Measurements from ENCODE around the gene ISG20. TPM values are rescaled to one million over a fixed set of nuclear protein-coding genes. Genes with fewer than 3 reads are reported as not detected.

Gene ISG20
- total RNA-seq, 6 experiments from 2014 or later = 6.3 to 19.4 (median 11.9) TPM

GRCh38 chr15:88604381-88605188 lies 34.2 kb upstream of the ISG20 start:
- intact Hi-C loops (cut with DNase I) = no loop called here
- DNase-seq = no peak
- Histone ChIP-seq H3K27ac (no peak overlapping the region), H3K4me3 (no peak overlapping the region), H3K27me3 (peaks cover 0 to 27% of the 10 kb centered on the region in 2 donors), H3K36me3 (no peaks in the 10 kb centered on the region), H3K9me3 (no peaks in the 10 kb centered on the region), H3K4me1 (no peaks in the 10 kb centered on the region)
- ATAC-seq = no peak
- no peak for TF ChIP-seq CTCF (IDR thresholded peaks at IDR 0.05)
- no peak for TF ChIP-seq POLR2A (IDR thresholded peaks at IDR 0.05)
- WGBS (ENCODE audit: insufficient coverage, low coverage, low lambda C conversion rate, missing lambda C conversion rate) = 5% methylated on average over 13 of the region's 46 CpGs

DNA sequence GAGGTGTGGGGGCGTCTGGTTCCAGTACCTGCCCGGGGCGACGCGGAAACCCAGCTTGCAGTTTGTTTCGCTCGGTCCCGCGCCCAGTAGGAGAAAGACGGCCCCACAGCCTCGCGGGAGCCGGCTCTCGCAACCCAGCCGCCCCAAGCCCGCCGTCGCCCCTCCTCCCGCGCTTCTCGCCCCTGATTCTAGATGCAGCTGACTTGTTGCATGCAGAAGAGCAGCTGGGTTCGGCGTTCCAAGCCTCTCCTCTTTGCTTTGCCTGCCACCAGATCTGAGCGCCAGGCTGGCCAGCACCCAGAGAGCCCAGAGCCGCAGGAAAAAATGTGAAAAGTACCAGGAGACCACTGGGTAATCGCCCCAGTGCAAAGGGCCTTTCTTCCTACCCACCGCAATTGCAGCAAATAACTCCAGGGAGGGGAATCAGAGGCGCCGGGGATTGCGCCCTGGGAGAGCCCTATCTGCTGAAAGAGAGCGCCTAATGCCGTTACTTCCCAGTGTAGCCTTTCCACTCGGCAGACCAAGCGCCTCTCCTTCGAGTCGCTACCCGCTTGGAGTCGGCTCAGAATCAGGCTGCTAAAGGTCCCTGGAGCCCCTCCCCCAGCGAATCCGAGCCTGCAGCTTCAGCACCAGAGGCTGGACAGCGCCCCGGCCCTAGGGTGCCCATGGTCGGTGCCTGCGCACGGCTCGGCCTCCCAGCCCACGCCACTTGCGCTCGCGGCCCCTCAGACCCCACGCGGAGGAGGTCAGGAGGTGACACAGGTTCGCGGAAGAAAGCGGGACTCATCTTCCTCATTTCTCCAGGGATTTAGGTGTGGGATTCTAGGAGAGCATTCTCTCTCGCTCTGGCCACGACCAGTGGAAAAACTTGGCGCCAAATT lies 33.4 kb upstream of the ISG20 start:
- peak; percentile 50 to 74 (median 66) for ATAC-seq
- no peak for TF ChIP-seq CTCF (IDR thresholded peaks at IDR 0.05)
- no peak for TF ChIP-seq POLR2A (IDR thresholded peaks at IDR 0.05)
- H3K27me3 ChIP-seq = peaks cover 0 to 27% of the 10 kb centered on the region in 2 donors
- no peaks in the 10 kb centered on the region for H3K9me3 ChIP-seq
- H3K4me1 ChIP-seq = no peaks in the 10 kb centered on the region
- no peaks in the 10 kb centered on the region for H3K36me3 ChIP-seq
- WGBS (ENCODE audit: insufficient coverage, low coverage, low lambda C conversion rate, missing lambda C conversion rate) = 11% methylated on average over 19 of the region's 58 CpGs
- intact Hi-C loops (cut with DNase I) = no loop called here
- H3K4me3 ChIP-seq = no peak overlapping the region
- H3K27ac ChIP-seq = no peak overlapping the region
- peak in 2 of 3 donors; percentile 49 to 52 for DNase-seq

DNA sequence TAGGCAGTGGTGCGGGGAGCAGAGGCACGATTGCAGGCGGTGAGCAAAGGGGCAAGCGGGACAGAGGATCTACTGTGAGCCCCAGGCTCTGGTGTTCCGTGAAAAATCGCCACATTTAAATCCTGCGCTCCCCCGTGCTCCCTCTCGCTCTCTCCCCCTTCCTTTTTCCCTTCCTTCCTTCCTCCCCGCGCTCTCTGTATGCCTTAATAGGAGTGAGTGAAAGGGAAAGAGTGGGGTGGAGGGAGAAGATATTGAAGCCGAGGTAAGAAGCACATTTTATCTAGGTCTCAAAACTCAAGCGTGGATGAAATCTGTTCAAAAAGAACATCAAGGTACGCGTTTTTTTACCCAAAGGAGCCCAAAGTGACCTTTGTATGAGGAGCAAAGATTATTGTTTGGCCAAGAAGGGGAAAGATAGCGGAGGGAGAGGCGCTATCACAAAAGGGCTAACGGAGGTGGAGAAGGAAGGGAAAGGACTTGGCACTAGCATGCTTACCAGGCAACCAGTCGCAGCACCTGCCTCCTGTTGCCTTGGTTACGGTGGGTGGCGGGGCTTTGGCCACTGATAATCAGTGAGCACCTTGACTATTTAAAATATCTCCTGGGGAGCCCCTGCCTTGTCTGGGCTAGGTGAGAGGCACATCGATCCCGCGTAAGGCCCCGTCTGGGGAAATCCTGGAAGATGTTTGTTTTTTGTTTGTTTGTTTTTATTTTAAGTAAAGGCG lies 32.6 kb upstream of the ISG20 start:
- H3K9me3 ChIP-seq = no peaks in the 10 kb centered on the region
- TF ChIP-seq CTCF (IDR thresholded peaks at IDR 0.05) (no peak), POLR2A (IDR thresholded peaks at IDR 0.05) (no peak)
- DNase-seq = no peak
- intact Hi-C loops (cut with DNase I) = no loop called here
- H3K27me3 ChIP-seq = peaks cover 0 to 27% of the 10 kb centered on the region in 2 donors
- no peak for ATAC-seq
- no peaks in the 10 kb centered on the region for H3K4me1 ChIP-seq
- H3K27ac ChIP-seq = no peak overlapping the region
- WGBS (ENCODE audit: insufficient coverage, low coverage, low lambda C conversion rate, missing lambda C conversion rate) = 16% methylated on average over 21 of the region's 26 CpGs
- no peaks in the 10 kb centered on the region for H3K36me3 ChIP-seq
- H3K4me3 ChIP-seq = no peak overlapping the region

- 54% methylated on average over 1 of the region's 1 CpG for WGBS (ENCODE audit: insufficient coverage, low coverage, low lambda C conversion rate, missing lambda C conversion rate)
- H3K27me3 ChIP-seq = peaks cover 0 to 27% of the 10 kb centered on the region in 2 donors
- no peaks in the 10 kb centered on the region for H3K9me3 ChIP-seq
- H3K27ac ChIP-seq = no peak overlapping the region
- intact Hi-C loops (cut with DNase I) = no loop called here
- no peaks in the 10 kb centered on the region for H3K36me3 ChIP-seq
- TF ChIP-seq CTCF (IDR thresholded peaks at IDR 0.05) (no peak), POLR2A (IDR thresholded peaks at IDR 0.05) (no peak)
- DNase-seq (no peak), ATAC-seq (no peak)
- no peaks in the 10 kb centered on the region for H3K4me1 ChIP-seq
- H3K4me3 ChIP-seq = no peak overlapping the region
These were observed 30.9 kb upstream of the ISG20 start for GRCh38 chr15:88607951-88608350.

Measured in right lobe of liver (tissue), 6 donors.